Activated CD4-positive, alpha-beta memory T cell treated with anti-CD3 and anti-CD28 coated beads for 36 hours (primary cell): ENCODE measurements around the gene RFESD. TPM values are rescaled to one million over a fixed set of nuclear protein-coding genes. Genes with fewer than 3 reads are reported as not detected.
"Not testable (repeated sequence)": the region's sequence is repeated elsewhere in the genome, so short reads cannot be mapped to it uniquely, and the experiment has no call there.

Source experiments
- CTCF ChIA-PET: fragments of 350-600 bp; sonication (Branson Sonifier 250); formaldehyde crosslinking; loops from one replicate; lab custom pipeline; 2021; ENCODE audit warnings: antibody characterized with exemption, inconsistent platforms; lab: Charles Lee
- POLR2A ChIA-PET: fragments of 350-600 bp; sonication (Branson Sonifier 250); formaldehyde crosslinking; loops from one replicate; lab custom pipeline; 2021; ENCODE audit warnings: antibody characterized with exemption; lab: Charles Lee
- DNase-seq: peaks from one replicate; pipeline ENCODE4 v3.0.0-alpha.2; 2020
- H3K27ac Mint-ChIP-seq: one replicate; pipeline ENCODE4 v1.8.0; 2021; ENCODE audit warnings: mixed read lengths
- H3K27me3 Mint-ChIP-seq: one replicate; pipeline ENCODE4 v1.8.0; 2021; ENCODE audit warnings: mixed read lengths
- H3K36me3 Mint-ChIP-seq: one replicate; pipeline ENCODE4 v1.8.0; 2021; ENCODE audit warnings: mixed read lengths
- H3K4me1 Mint-ChIP-seq: one replicate; pipeline ENCODE4 v1.8.0; 2021; ENCODE audit warnings: low read depth, mixed read lengths
- H3K4me3 Mint-ChIP-seq: one replicate; pipeline ENCODE4 v1.8.0; 2021; ENCODE audit warnings: mild to moderate bottlenecking, mixed read lengths
- H3K9me3 Mint-ChIP-seq: one replicate; pipeline ENCODE4 v1.8.0; 2021; ENCODE audit warnings: mixed read lengths
- intact Hi-C: fragments of 100-400 bp; cut with micrococcal nuclease; formaldehyde crosslinking; loops from one replicate; pipeline ENCODE4 v1.15.1; 2023
- total RNA-seq, 2 experiments: library from RNA; stranded (reverse); gene quantifications; one replicate each; pipeline ENCODE4 v1.2.3, GENCODE V29; 2021

Gene RFESD
- total RNA-seq, 2 experiments from 2014 or later, result 6.9 to 8.8 TPM

- CTCF ChIA-PET, result no interaction called here
Observed at GRCh38 chr5:95689680-95690079, 43.1 kb downstream of the RFESD start.

GRCh38 chr5:95690333-95690732 is 43.8 kb downstream of the RFESD start:
- H3K27me3 Mint-ChIP-seq, result peaks cover 9% of the 10 kb centered on the region
- H3K4me1 Mint-ChIP-seq, result no peaks in the 10 kb centered on the region
- POLR2A ChIA-PET, result no interaction called here
- H3K4me3 Mint-ChIP-seq, result no peak overlapping the region
- CTCF ChIA-PET, result no interaction called here
- intact Hi-C loops, result no loop called here
- DNase-seq, result no peak
- no peaks in the 10 kb centered on the region for H3K9me3 Mint-ChIP-seq
- H3K36me3 Mint-ChIP-seq, result no peaks in the 10 kb centered on the region
- H3K27ac Mint-ChIP-seq, result no peak overlapping the region

More at GRCh38 chr5:95689680-95690079, 43.1 kb downstream of the RFESD start:
- Mint-ChIP-seq H3K4me1 (no peaks in the 10 kb centered on the region), H3K9me3 (no peaks in the 10 kb centered on the region), H3K27me3 (peaks cover 11% of the 10 kb centered on the region), H3K36me3 (no peaks in the 10 kb centered on the region), H3K4me3 (no peak overlapping the region), H3K27ac (no peak overlapping the region)
- POLR2A ChIA-PET, result no interaction called here
- intact Hi-C loops, result no loop called here
- no peak for DNase-seq

- no peaks in the 10 kb centered on the region for H3K4me1 Mint-ChIP-seq
- POLR2A ChIA-PET, result interaction anchor here (0.7 kb wide), 1 partner anchor 143 kb away, joined by 4 read pairs; no protein-coding TSS in a partner anchor
- H3K4me3 Mint-ChIP-seq, result no peak overlapping the region
- H3K9me3 Mint-ChIP-seq, result no peaks in the 10 kb centered on the region
- DNase-seq, result no peak
- H3K36me3 Mint-ChIP-seq, result no peaks in the 10 kb centered on the region
- no peak overlapping the region for H3K27ac Mint-ChIP-seq
- CTCF ChIA-PET, result interaction anchor here (2.4 kb wide), 1 partner anchor 83 kb away, joined by 9 read pairs; no protein-coding TSS in a partner anchor
- intact Hi-C loops, result no loop called here
- H3K27me3 Mint-ChIP-seq, result peaks cover 13% of the 10 kb centered on the region
Observed at GRCh38 chr5:95697781-95698681, 51.5 kb downstream of the RFESD start.

- H3K27me3 Mint-ChIP-seq, result peaks cover 14% of the 10 kb centered on the region
- intact Hi-C loops, result no loop called here
- H3K9me3 Mint-ChIP-seq, result no peaks in the 10 kb centered on the region
- no peak overlapping the region for H3K4me3 Mint-ChIP-seq
- no peaks in the 10 kb centered on the region for H3K36me3 Mint-ChIP-seq
- no peak overlapping the region for H3K27ac Mint-ChIP-seq
- ChIA-PET CTCF (interaction anchor here (1.0 kb wide), 1 partner anchor 35 kb away, joined by 3 read pairs; no protein-coding TSS in a partner anchor), POLR2A (no interaction called here)
- no peaks in the 10 kb centered on the region for H3K4me1 Mint-ChIP-seq
- no peak for DNase-seq
Observed at GRCh38 chr5:95699337-95699736, 52.8 kb downstream of the RFESD start.

- intact Hi-C loops, result no loop called here
- Mint-ChIP-seq H3K4me3 (no peak overlapping the region), H3K27me3 (peaks cover 11% of the 10 kb centered on the region), H3K4me1 (no peaks in the 10 kb centered on the region), H3K27ac (no peak overlapping the region), H3K9me3 (no peaks in the 10 kb centered on the region), H3K36me3 (no peaks in the 10 kb centered on the region)
- no peak for DNase-seq
- POLR2A ChIA-PET, result no interaction called here
- CTCF ChIA-PET, result no interaction called here
Observed at GRCh38 chr5:95701074-95701473, 54.5 kb downstream of the RFESD start.

- Mint-ChIP-seq H3K36me3 (no peaks in the 10 kb centered on the region), H3K4me1 (no peaks in the 10 kb centered on the region), H3K27ac (no peak overlapping the region), H3K4me3 (no peak overlapping the region), H3K27me3 (peaks cover 6% of the 10 kb centered on the region), H3K9me3 (no peaks in the 10 kb centered on the region)
- DNase-seq, result no peak
- POLR2A ChIA-PET, result no interaction called here
- intact Hi-C loops, result no loop called here
- CTCF ChIA-PET, result interaction anchor here (1.3 kb wide), 1 partner anchor 77 kb away, joined by 6 read pairs; no protein-coding TSS in a partner anchor
Observed at GRCh38 chr5:95704150-95704549, 57.6 kb downstream of the RFESD start.

GRCh38 chr5:95706196-95706595 is 59.6 kb downstream of the RFESD start:
- H3K27ac Mint-ChIP-seq, POLR2A ChIA-PET, H3K36me3 Mint-ChIP-seq, CTCF ChIA-PET, H3K27me3 Mint-ChIP-seq, H3K4me1 Mint-ChIP-seq, intact Hi-C loops, DNase-seq, H3K9me3 Mint-ChIP-seq, H3K4me3 Mint-ChIP-seq: not testable (repeated sequence)

GRCh38 chr5:95707055-95707454 is 60.5 kb downstream of the RFESD start:
- no peaks in the 10 kb centered on the region for H3K9me3 Mint-ChIP-seq
- H3K27me3 Mint-ChIP-seq, result peaks cover 7% of the 10 kb centered on the region
- intact Hi-C loops, result no loop called here
- no peak overlapping the region for H3K27ac Mint-ChIP-seq
- no peak overlapping the region for H3K4me3 Mint-ChIP-seq
- H3K4me1 Mint-ChIP-seq, result no peaks in the 10 kb centered on the region
- CTCF ChIA-PET, result no interaction called here
- no peaks in the 10 kb centered on the region for H3K36me3 Mint-ChIP-seq
- DNase-seq, result no peak
- POLR2A ChIA-PET, result no interaction called here

Other genes with a start within 250 kb of the RFESD start
- gene SKIC3, start 91.8 kb upstream of the RFESD start, total RNA-seq, result 10 to 100 TPM; 74.7 to 78.1 TPM
- 1 to 10 TPM; 4.5 to 4.6 TPM for gene ARSK, start 91.7 kb upstream of the RFESD start, total RNA-seq
- under 1 TPM; 0.50 to 0.82 TPM for gene GPR150, start 26.7 kb upstream of the RFESD start, total RNA-seq
- not detected for gene SPATA9, start 36.2 kb downstream of the RFESD start, total RNA-seq
- gene RHOBTB3, start 84.6 kb downstream of the RFESD start, total RNA-seq, result under 1 TPM; 0.75 to 0.97 TPM
- gene GLRX, start 175.9 kb downstream of the RFESD start, total RNA-seq, result 10 to 100 TPM; 33.2 to 34.0 TPM